CD4-positive, alpha-beta T cell (primary cell): Measurements from ENCODE around the gene TRAPPC2L. TPM values are rescaled to one million over a fixed set of nuclear protein-coding genes. Genes with fewer than 3 reads are reported as not detected.
"Not testable (repeated sequence)": the region's sequence is repeated elsewhere in the genome, so short reads cannot be mapped to it uniquely, and the experiment has no call there.

Source experiments
- ATAC-seq: fragments of 200-7000 bp; cut with Tn5 transposase; one replicate; pipeline ENCODE4 v1.10.0; 2022; ENCODE audit warnings: mild to moderate bottlenecking; ENCODE audit not compliant: poor library complexity
- CTCF ChIA-PET: fragments of 350-600 bp; sonication (Branson Sonifier 250); formaldehyde crosslinking; loops from one replicate; lab custom pipeline; 2021; ENCODE audit warnings: antibody characterized with exemption, inconsistent platforms; lab: Charles Lee
- POLR2A ChIA-PET: fragments of 350-600 bp; sonication (Branson Sonifier 250); formaldehyde crosslinking; loops from one replicate; lab custom pipeline; 2021; ENCODE audit warnings: antibody characterized with exemption, inconsistent platforms; lab: Charles Lee
- DNase-seq, 14 experiments: peaks; one replicate each; pipeline ENCODE4 v3.0.0-alpha.2; 2013 to 2020; ENCODE audit warnings: mixed read lengths in 2 of 14
- H3K27ac ChIP-seq, 2 donors: one replicate each; pipeline versions ENCODE4 v1.5.1 to v1.7.0; 2013; ENCODE audit warnings: low read length in 2 of 2, low read depth in 1 of 2, mild to moderate bottlenecking in 1 of 2
- H3K27me3 ChIP-seq, 2 experiments: 1 replicate in 1 of 2; 2 replicates in 1 of 2; pipeline versions ENCODE4 v1.6.1 to v1.7.0; 2013; ENCODE audit warnings: low read length in 2 of 2, control low read depth in 1 of 2, mild to moderate bottlenecking in 1 of 2, moderate library complexity in 1 of 2; ENCODE audit not compliant: insufficient read depth in 2 of 2, control insufficient read depth in 1 of 2
- H3K36me3 ChIP-seq: one replicate; pipeline ENCODE4 v1.6.1; 2013; ENCODE audit warnings: low read length, control low read depth; ENCODE audit not compliant: insufficient read depth
- H3K4me1 ChIP-seq: one replicate; pipeline ENCODE4 v1.6.1; 2013; ENCODE audit warnings: low read length, control low read depth; ENCODE audit not compliant: insufficient read depth
- H3K4me3 ChIP-seq: one replicate; pipeline ENCODE4 v1.5.1; 2013; ENCODE audit warnings: mild to moderate bottlenecking, low read length, moderate library complexity
- H3K9me3 ChIP-seq, 2 experiments: 1 replicate in 1 of 2; 2 replicates in 1 of 2; pipeline versions ENCODE4 v1.6.1 to v1.7.0; 2013; ENCODE audit warnings: low read length in 2 of 2, mild to moderate bottlenecking in 2 of 2, control low read depth in 1 of 2, moderate library complexity in 1 of 2; ENCODE audit not compliant: control insufficient read depth in 1 of 2, insufficient read depth in 1 of 2
- H3K27ac Mint-ChIP-seq: one replicate; pipeline ENCODE4 v1.8.0; 2020; ENCODE audit warnings: mixed read lengths
- H3K27me3 Mint-ChIP-seq: one replicate; pipeline ENCODE4 v1.8.0; 2021; ENCODE audit warnings: mixed read lengths
- H3K36me3 Mint-ChIP-seq: one replicate; pipeline ENCODE4 v1.8.0; 2021; ENCODE audit warnings: low read depth, mixed read lengths
- H3K4me1 Mint-ChIP-seq: one replicate; pipeline ENCODE4 v1.8.0; 2021; ENCODE audit warnings: low read depth, mixed read lengths
- H3K4me3 Mint-ChIP-seq: one replicate; pipeline ENCODE4 v1.8.0; 2020; ENCODE audit warnings: mild to moderate bottlenecking, mixed read lengths
- H3K9me3 Mint-ChIP-seq: one replicate; pipeline ENCODE4 v1.8.0; 2020; ENCODE audit warnings: mixed read lengths
- intact Hi-C, 2 experiments: fragments of 100-400 bp; cut with DNase I in 1 of 2; cut with micrococcal nuclease in 1 of 2; formaldehyde crosslinking; loops; one replicate each; pipeline versions ENCODE4 v1.15.1 to v1.9.0; 2023 to 2025; cut with DNase I, micrococcal nuclease
- total RNA-seq, 174 experiments: library from RNA in 2 of 174; stranded (reverse) in 2 of 174; gene quantifications; one replicate each; pipeline ENCODE4 v1.2.3 and lab custom pipeline; 2021 to 2026
- TF ChIP-seq, protein P1 (sequence below): fragments of 200-600 bp; IDR thresholded peaks from one replicate; pipeline ENCODE4 v1.8.0; 2022; ENCODE audit warnings: antibody characterized with exemption, mild to moderate bottlenecking

Gene TRAPPC2L
- total RNA-seq, 2 experiments from 2014 or later: 48.0 to 48.2 TPM

DNA sequence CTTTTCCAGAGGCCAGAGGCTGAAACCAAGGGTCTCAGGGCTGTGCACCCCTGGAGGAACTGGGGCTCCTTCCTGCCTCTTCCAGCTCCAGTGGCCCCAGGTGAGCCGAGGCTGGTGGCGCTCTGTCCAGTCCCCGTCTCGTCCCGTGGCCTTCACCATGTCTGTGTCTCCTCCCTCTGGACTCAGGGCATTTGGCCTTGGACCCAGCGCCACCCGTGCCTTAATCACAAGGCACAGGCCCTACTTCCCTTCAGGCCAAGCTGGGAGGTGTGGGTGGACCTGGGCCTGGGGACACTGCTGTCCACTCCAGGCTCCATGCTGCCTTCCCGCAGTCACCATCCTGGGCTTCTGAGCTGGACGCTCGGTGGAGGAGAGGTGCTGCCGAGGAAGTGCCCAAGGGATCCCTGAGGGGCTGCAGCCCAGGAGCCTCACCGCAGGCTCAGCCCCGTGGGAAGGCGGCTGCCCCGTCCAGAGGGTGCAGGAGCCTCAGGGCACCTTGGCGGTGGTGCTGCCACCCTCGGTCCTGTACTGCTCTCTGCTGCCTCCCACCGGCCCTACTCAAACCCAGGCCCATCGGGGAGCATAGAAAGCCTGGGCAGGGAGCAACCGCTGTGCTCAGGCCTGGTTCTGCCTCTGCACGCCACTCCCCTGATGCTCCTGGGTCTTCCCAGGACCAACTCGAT is 35.6 kb upstream of the TRAPPC2L start:
- H3K4me3 ChIP-seq: no peak overlapping the region
- Mint-ChIP-seq H3K27me3 (no peaks in the 10 kb centered on the region), H3K36me3 (peaks cover 6% of the 10 kb centered on the region), H3K4me1 (no peaks in the 10 kb centered on the region), H3K9me3 (no peaks in the 10 kb centered on the region), H3K27ac (no peak overlapping the region), H3K4me3 (no peak overlapping the region)
- ChIA-PET CTCF (no interaction called here), POLR2A (interaction anchor here (1.0 kb wide), 1 partner anchor 9 kb away, joined by 4 read pairs; no protein-coding TSS in a partner anchor)
- no peaks in the 10 kb centered on the region for H3K27me3 ChIP-seq
- H3K27ac ChIP-seq: no peak overlapping the region
- H3K4me1 ChIP-seq: no peaks in the 10 kb centered on the region
- DNase-seq (no peak), ATAC-seq (no peak)
- no peaks in the 10 kb centered on the region for H3K9me3 ChIP-seq
- TF ChIP-seq, protein P1, sequence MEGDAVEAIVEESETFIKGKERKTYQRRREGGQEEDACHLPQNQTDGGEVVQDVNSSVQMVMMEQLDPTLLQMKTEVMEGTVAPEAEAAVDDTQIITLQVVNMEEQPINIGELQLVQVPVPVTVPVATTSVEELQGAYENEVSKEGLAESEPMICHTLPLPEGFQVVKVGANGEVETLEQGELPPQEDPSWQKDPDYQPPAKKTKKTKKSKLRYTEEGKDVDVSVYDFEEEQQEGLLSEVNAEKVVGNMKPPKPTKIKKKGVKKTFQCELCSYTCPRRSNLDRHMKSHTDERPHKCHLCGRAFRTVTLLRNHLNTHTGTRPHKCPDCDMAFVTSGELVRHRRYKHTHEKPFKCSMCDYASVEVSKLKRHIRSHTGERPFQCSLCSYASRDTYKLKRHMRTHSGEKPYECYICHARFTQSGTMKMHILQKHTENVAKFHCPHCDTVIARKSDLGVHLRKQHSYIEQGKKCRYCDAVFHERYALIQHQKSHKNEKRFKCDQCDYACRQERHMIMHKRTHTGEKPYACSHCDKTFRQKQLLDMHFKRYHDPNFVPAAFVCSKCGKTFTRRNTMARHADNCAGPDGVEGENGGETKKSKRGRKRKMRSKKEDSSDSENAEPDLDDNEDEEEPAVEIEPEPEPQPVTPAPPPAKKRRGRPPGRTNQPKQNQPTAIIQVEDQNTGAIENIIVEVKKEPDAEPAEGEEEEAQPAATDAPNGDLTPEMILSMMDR: no peak
- peaks cover 21% of the 10 kb centered on the region for H3K36me3 ChIP-seq
- intact Hi-C loops: no loop called here

DNA sequence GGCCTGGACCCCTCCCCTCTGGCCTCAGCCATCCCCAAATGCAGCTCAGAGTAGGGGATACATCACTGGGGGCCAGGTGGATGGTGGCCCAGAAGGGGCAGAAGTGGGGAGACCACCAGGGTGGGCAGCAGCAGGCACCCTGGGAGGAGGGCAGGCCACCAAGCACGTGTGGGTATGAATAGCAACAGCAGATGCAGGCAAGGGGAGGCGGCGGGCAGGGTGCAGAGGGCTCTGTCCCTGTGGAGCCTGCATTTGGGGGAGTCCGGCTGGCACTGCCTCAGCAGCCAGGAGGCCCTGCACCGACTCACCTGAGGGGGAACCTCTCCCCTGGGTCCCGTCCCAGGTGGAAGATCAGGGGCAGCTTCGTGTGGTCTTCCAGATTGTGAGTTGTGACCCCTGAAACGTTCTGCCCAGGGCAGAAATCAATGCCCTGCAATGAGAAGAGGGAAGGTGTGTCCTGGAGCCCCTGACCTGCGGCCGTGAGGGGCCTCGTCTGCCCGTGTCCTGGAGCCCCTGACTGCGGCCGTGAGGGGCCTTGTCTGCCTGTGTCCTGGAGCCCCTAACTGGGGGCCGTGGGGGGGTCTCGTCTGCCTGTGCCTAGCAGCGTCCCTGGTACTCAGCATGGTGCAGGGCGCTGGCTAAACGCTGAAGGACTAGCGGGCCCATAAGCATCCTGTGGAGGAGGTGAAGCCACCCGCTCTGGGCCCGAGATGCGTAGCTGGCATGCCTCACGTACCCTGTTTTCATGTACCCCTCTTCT is 34.5 kb upstream of the TRAPPC2L start:
- Histone ChIP-seq H3K27me3 (no peaks in the 10 kb centered on the region), H3K4me3 (no peak overlapping the region), H3K27ac (no peak overlapping the region), H3K4me1 (no peaks in the 10 kb centered on the region), H3K36me3 (peaks cover 21% of the 10 kb centered on the region), H3K9me3 (no peaks in the 10 kb centered on the region)
- intact Hi-C loops: no loop called here
- H3K4me3 Mint-ChIP-seq: no peak overlapping the region
- H3K36me3 Mint-ChIP-seq: peaks cover 6% of the 10 kb centered on the region
- H3K27ac Mint-ChIP-seq: no peak overlapping the region
- H3K27me3 Mint-ChIP-seq: no peaks in the 10 kb centered on the region
- no peaks in the 10 kb centered on the region for H3K9me3 Mint-ChIP-seq
- no peak for ATAC-seq
- ChIA-PET POLR2A (interaction anchor here (1.0 kb wide), 1 partner anchor 10 kb away, joined by 4 read pairs; no protein-coding TSS in a partner anchor), CTCF (no interaction called here)
- no peak for DNase-seq
- TF ChIP-seq, protein P1: no peak
- no peaks in the 10 kb centered on the region for H3K4me1 Mint-ChIP-seq

DNA sequence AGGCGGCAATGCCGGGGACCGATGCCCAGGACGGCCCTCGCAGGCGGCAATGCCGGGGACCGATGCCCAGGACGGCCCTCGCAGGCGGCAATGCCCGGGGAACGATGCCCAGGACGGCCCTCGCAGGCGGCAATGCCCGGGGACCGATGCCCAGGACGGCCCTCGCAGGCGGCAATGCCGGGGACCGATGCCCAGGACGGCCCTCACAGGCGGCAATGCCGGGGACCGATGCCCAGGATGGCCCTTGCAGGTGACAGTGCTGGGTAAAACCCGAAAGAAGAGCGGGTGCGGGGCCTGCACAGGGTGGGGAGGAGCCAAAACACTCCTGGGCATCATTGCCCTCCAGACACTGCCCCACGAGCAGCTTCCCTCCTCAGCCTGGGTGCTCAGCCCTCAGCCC is 33.3 kb upstream of the TRAPPC2L start:
- not testable (repeated sequence) for H3K27ac Mint-ChIP-seq

More for the DNA sequence above, 33.3 kb upstream of the TRAPPC2L start:
- DNase-seq, H3K4me1 Mint-ChIP-seq, H3K27ac ChIP-seq, H3K4me3 Mint-ChIP-seq, H3K9me3 ChIP-seq, H3K27me3 Mint-ChIP-seq, H3K4me1 ChIP-seq, H3K36me3 Mint-ChIP-seq, H3K27me3 ChIP-seq, POLR2A ChIA-PET, intact Hi-C loops, H3K4me3 ChIP-seq, CTCF ChIA-PET, H3K9me3 Mint-ChIP-seq, ATAC-seq: not testable (repeated sequence)
- peaks cover 25% of the 10 kb centered on the region for H3K36me3 ChIP-seq
